Measurements from ENCODE around the gene BLOC1S3. TPM values are rescaled to one million over a fixed set of nuclear protein-coding genes. Genes with fewer than 3 reads are reported as not detected.

The BLOC1S3 gene
- total RNA-seq: 2.3 and 2.9 TPM in 2 replicates

DNA sequence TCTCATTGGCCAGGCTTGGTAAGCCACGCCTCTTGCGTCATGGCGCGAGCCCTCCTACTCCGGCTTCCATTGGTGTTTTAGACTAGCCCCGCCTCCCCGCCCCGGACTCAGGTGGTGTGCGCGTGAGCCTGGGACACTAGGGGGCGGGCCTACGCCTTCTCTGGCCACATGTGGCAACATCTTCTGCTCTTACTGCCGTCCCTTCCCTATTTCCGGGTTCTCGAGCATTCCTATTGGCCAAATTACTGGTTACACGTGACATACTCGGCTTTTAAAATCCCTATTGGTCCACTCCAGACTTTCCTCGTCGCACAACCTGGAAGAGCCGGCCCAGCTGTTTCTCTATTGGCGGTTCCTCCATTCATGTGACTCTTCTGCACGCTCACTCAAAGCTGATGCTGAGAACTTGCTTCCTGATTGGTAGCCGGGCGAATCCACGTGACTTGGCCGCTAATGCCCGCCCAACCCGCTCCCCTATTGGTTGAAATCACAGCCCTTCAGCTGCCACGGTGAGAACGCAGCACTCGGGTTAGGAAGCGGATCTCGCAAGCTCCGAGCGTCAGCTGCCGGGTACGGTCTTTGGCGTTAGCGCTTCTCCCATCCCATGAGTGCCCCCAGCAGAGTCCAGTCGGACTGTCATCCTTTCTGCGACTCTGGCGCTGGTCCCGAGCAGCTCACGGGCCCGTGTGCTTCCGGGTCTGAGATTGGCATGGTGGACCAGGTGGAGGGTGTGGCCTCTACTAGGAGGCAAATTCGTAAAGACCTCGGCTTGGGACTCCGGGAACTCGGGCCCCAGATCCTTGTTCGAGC, at the start of gene BLOC1S3:
TSS of gene BLOC1S3 (plus strand) at position 523 of the 810 bp plus-strand sequence. CDS start 513 bp downstream, outside the sequence.

GRCh38 chr19:45160870-45161737, 17.5 kb upstream of the BLOC1S3 start, which contains the start of gene NKPD1:
Gene NKPD1 (minus strand): TSS chr19:45160982. CDS start chr19:45160150, 832 bp downstream.

DNA sequence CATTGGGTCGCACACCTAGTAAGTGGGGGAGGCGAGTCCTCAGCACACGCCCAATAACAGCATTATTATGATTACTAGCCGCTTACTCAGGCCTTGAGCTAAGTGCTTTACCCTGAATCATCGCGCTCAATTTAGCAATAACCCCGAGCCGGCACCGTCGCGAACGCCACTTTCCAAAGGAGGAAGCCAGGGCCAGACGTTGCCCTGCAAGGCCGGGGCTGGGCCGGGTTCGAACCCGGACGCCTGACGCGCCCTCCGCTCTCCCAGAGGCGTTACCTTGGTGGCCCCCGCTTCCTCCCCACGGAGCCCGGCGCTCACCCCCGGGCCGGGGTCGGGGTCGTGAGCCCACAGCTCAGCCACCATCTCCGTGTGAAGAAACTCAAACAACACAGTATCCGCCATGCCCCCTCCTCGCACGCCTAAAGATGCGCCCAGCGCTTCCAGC, 745 bp upstream of the BLOC1S3 start, which contains the start of gene TRAPPC6A:
TSS of gene TRAPPC6A (minus strand) at position 421 of the 445 bp plus-strand sequence. CDS start at position 402, 19 bp downstream.

Other genes starting within 250 kb of the BLOC1S3 start
- not detected in 2 replicates for gene APOC4, start 236.5 kb upstream of the BLOC1S3 start, total RNA-seq
- gene APOC2, start 232.7 kb upstream of the BLOC1S3 start, total RNA-seq: not detected in 2 replicates
- 29.7 and 36.5 TPM in 2 replicates for gene CLPTM1, start 223.4 kb upstream of the BLOC1S3 start, total RNA-seq
- 5.5 and 7.3 TPM in 2 replicates for gene RELB, start 177.3 kb upstream of the BLOC1S3 start, total RNA-seq
- gene CLASRP, start 139.7 kb upstream of the BLOC1S3 start, total RNA-seq: 7.8 and 12.6 TPM in 2 replicates
- gene ZNF296, start 102.3 kb upstream of the BLOC1S3 start, total RNA-seq: not detected in 2 replicates
- gene GEMIN7, start 99.5 kb upstream of the BLOC1S3 start, total RNA-seq: 12.1 and 15.6 TPM in 2 replicates
- gene PPP1R37, start 85.6 kb upstream of the BLOC1S3 start, total RNA-seq: 20.6 and 29.2 TPM in 2 replicates
- 0.14 and 0.18 TPM in 2 replicates for gene NKPD1, start 17.8 kb upstream of the BLOC1S3 start, total RNA-seq
- 13.5 and 14.1 TPM in 2 replicates for gene TRAPPC6A, start 547 bp upstream of the BLOC1S3 start, total RNA-seq
- gene EXOC3L2, start 66.6 kb downstream of the BLOC1S3 start, total RNA-seq: under 0.01 and 0.09 TPM in 2 replicates
- gene MARK4, start 72.5 kb downstream of the BLOC1S3 start, total RNA-seq: 8.2 and 11.9 TPM in 2 replicates
- under 0.01 TPM in 1 of 2 replicates, not detected in the other for gene CKM, start 144.1 kb downstream of the BLOC1S3 start, total RNA-seq
- under 0.01 and 0.09 TPM in 2 replicates for gene KLC3, start 162.0 kb downstream of the BLOC1S3 start, total RNA-seq
- 19.6 and 27.3 TPM in 2 replicates for gene ERCC2, start 191.8 kb downstream of the BLOC1S3 start, total RNA-seq
- 1.6 and 1.7 TPM in 2 replicates for gene PPP1R13L, start 226.3 kb downstream of the BLOC1S3 start, total RNA-seq
- 2.8 and 5.4 TPM in 2 replicates for gene POLR1G, start 227.9 kb downstream of the BLOC1S3 start, total RNA-seq
- 76.4 and 88.5 TPM in 2 replicates for gene ERCC1, start 245.1 kb downstream of the BLOC1S3 start, total RNA-seq

Data from smooth muscle cell of bladder (primary cell).